Mammary epithelial cell (primary cell): ENCODE measurements around the gene DHX40.

Source experiments
- CTCF ChIP-seq, 2 donors: IDR thresholded peaks in 1 of 2; conservative IDR thresholded peaks in 1 of 2; 2 replicates each; pipeline ENCODE4 v1.5.1; 2011 to 2012; ENCODE audit warnings: inconsistent platforms in 2 of 2, low read length in 2 of 2, mild to moderate bottlenecking in 2 of 2, control low read depth in 1 of 2, low read depth in 1 of 2; ENCODE audit not compliant: insufficient read depth in 1 of 2; ENCODE audit errors: extremely low read depth in 1 of 2
- EZH2 ChIP-seq: IDR thresholded peaks from 2 replicates; pipeline ENCODE4 v1.6.1; 2012; ENCODE audit warnings: low read length, inconsistent platforms, borderline replicate concordance

GRCh38 chr17:59631276-59631675 is 65.9 kb downstream of the DHX40 start:
- TF ChIP-seq EZH2 = no peak
- TF ChIP-seq CTCF (conservative IDR thresholded peaks at IDR 0.05 in 1 of 2, IDR thresholded peaks at IDR 0.05 in 1 of 2; ENCODE audit: extremely low read depth in 1 of 2, insufficient read depth in 1 of 2, low read depth in 1 of 2, low read length in 2 of 2) = no peak
